ENCODE measurements around the gene TRIM64C.
"Not testable (repeated sequence)": the region's sequence is repeated elsewhere in the genome, so short reads cannot be mapped to it uniquely, and the experiment has no call there.

TRIM64C gene

GRCh38 chr11:49059012-49059411 is at the start of gene TRIM64C:
Gene TRIM64C, minus strand, starts transcription at chr11:49059112. Its CDS starts 0 bp downstream, at chr11:49059112.
- DNase-seq, result not testable (repeated sequence)

GRCh38 chr11:49102356-49102755 is 43.4 kb upstream of the TRIM64C start:
- not testable (repeated sequence) for DNase-seq

- not testable (repeated sequence) for DNase-seq
Observed at GRCh38 chr11:49069897-49070296, 11.0 kb upstream of the TRIM64C start.

- not testable (repeated sequence) for DNase-seq
Observed at GRCh38 chr11:49049821-49050220, 9.1 kb downstream of the TRIM64C start.

- not testable (repeated sequence) for DNase-seq
Observed at GRCh38 chr11:49048229-49048628, 10.7 kb downstream of the TRIM64C start.

- DNase-seq, result not testable (repeated sequence)
Observed at GRCh38 chr11:49028523-49028922, 30.4 kb downstream of the TRIM64C start, which contains the start of gene TRIM49B. Gene TRIM49B, plus strand, starts transcription at chr11:49028823. Its CDS starts 2,777 bp downstream, at chr11:49031600.
